ENCODE measurements around the gene SLC38A11.

DNA sequence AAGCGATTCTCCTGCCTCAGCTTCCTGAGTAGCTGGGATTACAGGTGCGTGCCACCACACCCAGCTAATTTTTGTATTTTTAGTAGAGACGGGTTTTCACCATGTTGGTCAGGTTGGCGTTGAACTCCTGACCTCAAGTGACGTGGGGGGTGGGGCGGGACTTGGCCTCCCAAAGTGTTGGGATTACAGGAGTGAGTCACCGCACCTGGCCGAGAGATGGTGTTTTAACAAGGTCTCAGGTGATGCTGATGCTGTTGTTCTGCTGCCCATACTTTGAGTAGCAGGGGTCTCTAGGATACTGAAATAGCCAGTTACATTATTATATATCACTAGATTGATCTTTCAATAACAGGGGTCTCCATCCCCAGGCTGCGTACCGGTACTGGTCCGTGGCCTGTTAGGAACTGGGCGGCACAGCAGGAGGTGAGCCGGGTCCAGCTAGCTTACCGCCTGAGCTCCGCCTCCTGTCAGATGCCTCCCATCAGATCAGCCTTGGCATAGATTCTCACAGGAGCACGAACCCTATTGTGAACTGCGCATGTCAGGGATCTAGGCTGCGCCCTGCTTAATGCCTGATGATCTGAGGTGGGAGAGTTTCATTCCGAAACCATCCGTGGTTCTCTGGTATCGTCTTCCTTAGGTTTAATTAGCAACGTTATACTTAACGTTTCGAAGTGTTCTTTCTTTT is 48.3 kb upstream of the SLC38A11 start:
- TF ChIP-seq CTCF (optimal IDR thresholded peaks at IDR 0.05 in 1 of 3, IDR thresholded peaks at IDR 0.05 in 1 of 3, conservative IDR thresholded peaks at IDR 0.05 in 1 of 3; ENCODE audit: extremely low read depth in 1 of 3, insufficient read depth in 2 of 3, low read length in 3 of 3) = no peak
- TF ChIP-seq EZH2 (IDR thresholded peaks at IDR 0.05; ENCODE audit: low read length) = no peak

All from keratinocyte (primary cell).